HCT116 (cell line): ENCODE measurements around the gene DNAJC28. TPM values are rescaled to one million over a fixed set of nuclear protein-coding genes. Genes with fewer than 3 reads are reported as not detected.
"Not testable (repeated sequence)": the region's sequence is repeated elsewhere in the genome, so short reads cannot be mapped to it uniquely, and the experiment has no call there.

Experiments used
- ATAC-seq: fragments of 200-7000 bp; cut with Tn5 transposase; 2 replicates; pipeline ENCODE4 v1.9.1; 2020; ENCODE audit warnings: mild to moderate bottlenecking, moderate library complexity
- BruUV-seq: library from RNA; stranded (reverse); fragments of 400-500 nt; replicated peaks from 2 replicates; lab custom pipeline; 2021; lab: Mats Ljungman, UMichigan
- CTCF ChIA-PET: fragments of 300-600 bp; sonication (Branson Sonifier 250); formaldehyde crosslinking; loops from one replicate; lab custom pipeline; 2021; ENCODE audit warnings: antibody characterized with exemption; lab: Charles Lee
- POLR2A ChIA-PET: fragments of 300-600, 350-600 bp; sonication (Branson Sonifier 250); formaldehyde crosslinking; loops from one replicate; lab custom pipeline; 2021; ENCODE audit warnings: antibody characterized with exemption; lab: Charles Lee
- RAD21 ChIA-PET, 2 experiments: fragments of 300-600 bp; sonication (Branson Sonifier 250); formaldehyde crosslinking; loops; one replicate each; lab custom pipeline; 2023; ENCODE audit warnings: low total read pairs in 2 of 2; ENCODE audit not compliant: uncharacterized antibody in 2 of 2, unreplicated experiment in 2 of 2, low non-redundant PET in 1 of 2; lab: Charles Lee
- DNase-seq: peaks from one replicate; pipeline ENCODE4 v3.0.0-alpha.2; 2010; ENCODE audit warnings: low read depth, low spot score
- H2AFZ ChIP-seq: fragments of 200-600 bp; shearing (Covaris generic), sonication (generic); 2 replicates; pipeline ENCODE4 v1.6.1; 2017; ENCODE audit warnings: low read depth, mixed run types, mixed read lengths, antibody characterized with exemption, low read length; ENCODE audit not compliant: poor library complexity, severe bottlenecking
- H3K27ac ChIP-seq: 2 replicates; pipeline ENCODE4 v1.5.1; 2012; ENCODE audit warnings: low read depth, low read length
- H3K27me3 ChIP-seq: fragments of 200-600 bp; sonication (generic); 2 replicates; pipeline ENCODE4 v1.6.1; 2016; ENCODE audit warnings: mixed run types, low read length, mixed read lengths; ENCODE audit not compliant: insufficient read depth
- H3K36me3 ChIP-seq, 2 experiments: fragments of 200-500 bp in 1 of 2; fragments of 200-600 bp in 1 of 2; sonication (Bioruptor generic) in 1 of 2; sonication (generic) in 1 of 2; 2 replicates each; pipeline versions ENCODE4 v1.5.1 to v1.6.1; 2014 to 2016; ENCODE audit warnings: low read length in 2 of 2, inconsistent platforms in 1 of 2, mixed read lengths in 1 of 2, mixed run types in 1 of 2; ENCODE audit not compliant: insufficient read depth in 2 of 2, control insufficient read depth in 1 of 2
- H3K4me1 ChIP-seq, 2 experiments: fragments of 200-600 bp in 1 of 2; sonication (generic) in 1 of 2; 2 replicates each; pipeline versions ENCODE4 v1.5.1 to v1.6.1; 2012 to 2017; ENCODE audit warnings: low read length in 2 of 2, inconsistent platforms in 1 of 2, mild to moderate bottlenecking in 1 of 2, mixed read lengths in 1 of 2, mixed run types in 1 of 2, moderate library complexity in 1 of 2; ENCODE audit not compliant: insufficient read depth in 2 of 2, control insufficient read depth in 1 of 2
- H3K4me2 ChIP-seq: fragments of 200-600 bp; sonication (generic); 2 replicates; pipeline ENCODE4 v1.6.1; 2017; ENCODE audit warnings: mixed run types, low read length, mixed read lengths
- H3K4me3 ChIP-seq, 2 experiments: fragments of 200-600 bp in 1 of 2; sonication (generic) in 1 of 2; replicated peaks in 1 of 2; 2 replicates each; pipeline ENCODE4 v1.5.1; 2011 to 2016; ENCODE audit warnings: low read length in 2 of 2, control low read depth in 1 of 2, low read depth in 1 of 2, mild to moderate bottlenecking in 1 of 2, mixed read lengths in 1 of 2, mixed run types in 1 of 2
- H3K79me2 ChIP-seq: fragments of 200-600 bp; sonication (generic); 2 replicates; pipeline ENCODE4 v1.6.1; 2017; ENCODE audit warnings: mild to moderate bottlenecking, mixed run types, low read length, moderate library complexity, mixed read lengths; ENCODE audit not compliant: insufficient read depth
- H3K9ac ChIP-seq: fragments of 200-600 bp; sonication (generic); 2 replicates; pipeline ENCODE4 v1.6.1; 2016; ENCODE audit warnings: low read length, mixed read lengths
- H3K9me2 ChIP-seq: fragments of 200-600 bp; sonication (generic), shearing (Covaris generic); 2 replicates; pipeline ENCODE4 v1.6.1; 2017; ENCODE audit warnings: mixed run types, mild to moderate bottlenecking, moderate library complexity; ENCODE audit not compliant: insufficient read depth
- H3K9me3 ChIP-seq, 2 experiments: fragments of 200-500 bp in 1 of 2; fragments of 200-600 bp in 1 of 2; sonication (Bioruptor generic) in 1 of 2; sonication (generic) in 1 of 2; 2 replicates each; pipeline ENCODE4 v1.6.1; 2014 to 2017; ENCODE audit warnings: low read length in 2 of 2, mixed read lengths in 2 of 2, inconsistent platforms in 1 of 2, low read depth in 1 of 2, mild to moderate bottlenecking in 1 of 2, mixed run types in 1 of 2, moderate library complexity in 1 of 2; ENCODE audit not compliant: control insufficient read depth in 1 of 2, insufficient read depth in 1 of 2
- H4K20me1 ChIP-seq: fragments of 200-600 bp; sonication (generic), shearing (Covaris generic); 2 replicates; pipeline ENCODE4 v1.6.1; 2017; ENCODE audit warnings: mixed run types, mild to moderate bottlenecking, moderate library complexity; ENCODE audit not compliant: insufficient read depth
- CEBPB ChIP-seq: IDR thresholded peaks from 2 replicates; pipeline ENCODE4 v1.6.1; 2012; ENCODE audit warnings: low read depth
- EGR1 ChIP-seq: IDR thresholded peaks from 2 replicates; pipeline ENCODE4 v1.6.1; 2012; ENCODE audit warnings: low read depth
- ELF1 ChIP-seq: IDR thresholded peaks from 2 replicates; pipeline ENCODE4 v1.6.1; 2012; ENCODE audit warnings: low read depth, borderline replicate concordance
- EZH2phosphoT487 ChIP-seq: fragments of 200-600 bp; IDR thresholded peaks from 2 replicates; pipeline ENCODE4 v1.6.1; 2018; ENCODE audit warnings: antibody characterized with exemption, borderline replicate concordance
- JUND ChIP-seq: IDR thresholded peaks from 2 replicates; pipeline ENCODE4 v1.6.1; 2012
- POLR2AphosphoS5 ChIP-seq: IDR thresholded peaks from 2 replicates; pipeline ENCODE4 v1.6.1; 2011; ENCODE audit warnings: mild to moderate bottlenecking, low read depth, low read length, moderate library complexity
- SIN3A ChIP-seq: IDR thresholded peaks from 2 replicates; pipeline ENCODE4 v1.6.1; 2012; ENCODE audit warnings: low read depth
- SP1 ChIP-seq: IDR thresholded peaks from 2 replicates; pipeline ENCODE4 v1.6.1; 2012; ENCODE audit warnings: low read depth
- TCF7L2 ChIP-seq: IDR thresholded peaks from 2 replicates; pipeline ENCODE4 v1.7.0; 2011; ENCODE audit warnings: borderline replicate concordance, inconsistent platforms; ENCODE audit not compliant: insufficient read depth, insufficient read length; ENCODE audit errors: extremely low read depth
- YY1 ChIP-seq: IDR thresholded peaks from 2 replicates; pipeline ENCODE4 v1.6.1; 2011; ENCODE audit warnings: low read length, low read depth, moderate library complexity, mild to moderate bottlenecking; ENCODE audit not compliant: insufficient replicate concordance; ENCODE audit errors: extremely low read depth
- ZFX ChIP-seq: fragments of 450-650 bp; IDR thresholded peaks from 2 replicates; pipeline ENCODE4 v1.6.1; 2017
- intact Hi-C: fragments of 100-400 bp; cut with micrococcal nuclease; formaldehyde crosslinking; loops from 2 replicates; pipeline ENCODE4 v1.10.0; 2022
- total RNA-seq: library from RNA; stranded (reverse); gene quantifications from one replicate; pipeline ENCODE4 v1.2.1, GENCODE V29; 2021; ENCODE audit not compliant: unreplicated experiment
- TF ChIP-seq, protein P1 (sequence below): IDR thresholded peaks from 2 replicates; pipeline ENCODE4 v1.6.1; 2011; ENCODE audit warnings: mild to moderate bottlenecking, low read length, moderate library complexity; ENCODE audit not compliant: insufficient replicate concordance; ENCODE audit errors: extremely low read depth

Gene DNAJC28
- total RNA-seq, 1 experiment from 2014 or later: 0.81 TPM

DNA sequence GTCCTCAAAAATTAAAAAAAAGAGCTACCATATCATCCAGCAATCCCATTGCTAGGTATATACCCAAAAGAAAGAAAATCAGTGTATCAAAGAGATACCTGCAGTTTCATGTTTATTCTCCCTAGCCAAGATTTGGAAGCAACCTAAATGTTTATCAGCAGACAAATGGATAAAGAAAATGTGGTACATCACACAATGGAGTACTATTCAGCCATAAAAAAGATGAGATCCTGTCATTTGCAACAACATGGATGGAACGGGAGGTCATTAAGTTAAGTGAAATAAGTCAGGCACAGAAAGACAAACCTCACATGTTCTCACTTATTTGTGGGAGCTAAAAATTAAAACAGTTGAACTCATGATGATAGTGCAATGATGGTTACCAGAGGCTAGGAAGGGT lies 15.5 kb upstream of the DNAJC28 start:
- POLR2A ChIA-PET, H4K20me1 ChIP-seq: not testable (repeated sequence)

DNA sequence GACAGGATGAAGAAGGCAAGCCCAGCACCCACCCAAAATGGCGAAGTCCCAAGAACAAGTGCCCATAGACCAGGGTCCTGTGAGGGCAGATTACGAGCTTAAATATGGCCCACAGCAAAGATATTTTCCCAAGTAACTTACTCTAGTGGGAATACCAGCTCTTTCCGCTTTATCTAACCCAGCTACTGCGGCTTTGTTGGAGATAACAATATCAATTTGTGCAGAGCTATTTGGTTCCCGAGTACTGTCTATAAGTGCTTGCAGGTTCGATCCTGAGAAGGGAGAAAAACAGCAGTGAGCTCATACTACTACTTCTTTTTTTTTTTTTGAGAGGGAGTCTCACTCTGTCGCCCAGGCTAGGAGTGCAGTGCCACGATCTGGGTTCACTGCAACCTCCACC lies 14.3 kb upstream of the DNAJC28 start:
- Histone ChIP-seq H3K27me3 (no peaks in the 10 kb centered on the region), H3K79me2 (no peaks in the 10 kb centered on the region), H3K9ac (no peak overlapping the region), H3K4me1 (no peaks in the 10 kb centered on the region), H2AFZ (no peak overlapping the region), H3K4me3 (no peak overlapping the region), H3K9me2 (no peaks in the 10 kb centered on the region), H3K36me3 (peaks cover 24 to 35% of the 10 kb centered on the region in 2 experiments), H4K20me1 (no peaks in the 10 kb centered on the region), H3K9me3 (no peaks in the 10 kb centered on the region), H3K4me2 (no peak overlapping the region), H3K27ac (no peak overlapping the region)
- TF ChIP-seq EZH2phosphoT487 (no peak), ZFX (no peak)
- ATAC-seq (no peak), DNase-seq (no peak)
- ChIA-PET CTCF (no interaction called here), RAD21 (no interaction called here), POLR2A (no interaction called here)
- intact Hi-C loops: no loop called here
- no TSS peak for BruUV-seq

More for the DNA sequence above, 15.5 kb upstream of the DNAJC28 start:
- H3K4me3 ChIP-seq, H3K27me3 ChIP-seq, H3K4me1 ChIP-seq, H2AFZ ChIP-seq, BruUV-seq, intact Hi-C loops, CTCF ChIA-PET, H3K4me2 ChIP-seq, DNase-seq, H3K9ac ChIP-seq, H3K27ac ChIP-seq, RAD21 ChIA-PET, ATAC-seq, H3K9me2 ChIP-seq, H3K9me3 ChIP-seq, H3K79me2 ChIP-seq: not testable (repeated sequence)
- peaks cover 33 to 40% of the 10 kb centered on the region in 2 experiments for H3K36me3 ChIP-seq

DNA sequence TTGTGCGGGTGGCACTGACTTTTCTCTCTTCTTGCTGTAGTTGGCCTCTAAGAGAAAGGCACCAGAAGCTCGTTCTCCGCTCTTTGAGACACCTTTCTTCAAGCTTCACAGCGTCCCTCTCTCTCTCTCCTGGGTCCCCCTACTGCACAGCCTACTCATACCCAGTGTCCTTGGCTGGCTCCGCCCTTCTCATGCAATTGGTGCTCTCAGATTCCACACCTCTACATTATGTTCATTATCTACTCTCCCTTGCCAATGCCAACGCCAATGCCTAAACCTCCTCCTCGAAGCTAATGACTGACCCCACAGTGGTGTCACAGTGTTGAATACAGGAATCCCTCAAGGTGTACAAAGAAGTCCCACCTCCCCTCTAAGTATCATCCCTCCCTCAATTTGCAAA lies 4.8 kb upstream of the DNAJC28 start:
- H3K9ac ChIP-seq: no peak overlapping the region
- POLR2A ChIA-PET: no interaction called here
- no peaks in the 10 kb centered on the region for H3K9me3 ChIP-seq
- no peak overlapping the region for H3K27ac ChIP-seq
- peak; percentile 30; the same call in 1 of the 2 replicates for ATAC-seq
- no peaks in the 10 kb centered on the region for H3K27me3 ChIP-seq
- no peaks in the 10 kb centered on the region for H3K9me2 ChIP-seq
- H2AFZ ChIP-seq: no peak overlapping the region
- H3K4me3 ChIP-seq: no peak overlapping the region
- intact Hi-C loops: no loop called here
- H3K36me3 ChIP-seq: no peaks in the 10 kb centered on the region
- H3K4me2 ChIP-seq: no peak overlapping the region
- peaks cover 3 to 4% of the 10 kb centered on the region in 2 experiments; a peak in 2 of 4 replicates for H3K4me1 ChIP-seq
- H3K79me2 ChIP-seq: no peaks in the 10 kb centered on the region
- TF ChIP-seq ELF1 (no peak), EZH2phosphoT487 (no peak), YY1 (no peak), POLR2AphosphoS5 (no peak), TCF7L2 (no peak), ZFX (no peak), EGR1 (no peak), SIN3A (no peak), SP1 (no peak), CEBPB (no peak), JUND (no peak)
- TF ChIP-seq, protein P1, sequence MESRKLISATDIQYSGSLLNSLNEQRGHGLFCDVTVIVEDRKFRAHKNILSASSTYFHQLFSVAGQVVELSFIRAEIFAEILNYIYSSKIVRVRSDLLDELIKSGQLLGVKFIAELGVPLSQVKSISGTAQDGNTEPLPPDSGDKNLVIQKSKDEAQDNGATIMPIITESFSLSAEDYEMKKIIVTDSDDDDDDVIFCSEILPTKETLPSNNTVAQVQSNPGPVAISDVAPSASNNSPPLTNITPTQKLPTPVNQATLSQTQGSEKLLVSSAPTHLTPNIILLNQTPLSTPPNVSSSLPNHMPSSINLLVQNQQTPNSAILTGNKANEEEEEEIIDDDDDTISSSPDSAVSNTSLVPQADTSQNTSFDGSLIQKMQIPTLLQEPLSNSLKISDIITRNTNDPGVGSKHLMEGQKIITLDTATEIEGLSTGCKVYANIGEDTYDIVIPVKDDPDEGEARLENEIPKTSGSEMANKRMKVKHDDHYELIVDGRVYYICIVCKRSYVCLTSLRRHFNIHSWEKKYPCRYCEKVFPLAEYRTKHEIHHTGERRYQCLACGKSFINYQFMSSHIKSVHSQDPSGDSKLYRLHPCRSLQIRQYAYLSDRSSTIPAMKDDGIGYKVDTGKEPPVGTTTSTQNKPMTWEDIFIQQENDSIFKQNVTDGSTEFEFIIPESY: no peak
- TF ChIP-seq, all 23 proteins: peak for 0
- no TSS peak for BruUV-seq
- DNase-seq: no peak
- RAD21 ChIA-PET: no interaction called here
- CTCF ChIA-PET: no interaction called here
- H4K20me1 ChIP-seq: no peaks in the 10 kb centered on the region
